Erythroblast (primary cell): ENCODE data around the gene SERINC2.

Experiments used
- GATA1 ChIP-seq: IDR thresholded peaks from 2 replicates; pipeline ENCODE4 v1.6.1; 2011; ENCODE audit warnings: low read depth, mild to moderate bottlenecking, control low read depth, low read length, moderate library complexity
- POLR2A ChIP-seq: IDR thresholded peaks from 2 replicates; pipeline ENCODE4 v1.6.1; 2011; ENCODE audit warnings: mild to moderate bottlenecking, low read length

DNA sequence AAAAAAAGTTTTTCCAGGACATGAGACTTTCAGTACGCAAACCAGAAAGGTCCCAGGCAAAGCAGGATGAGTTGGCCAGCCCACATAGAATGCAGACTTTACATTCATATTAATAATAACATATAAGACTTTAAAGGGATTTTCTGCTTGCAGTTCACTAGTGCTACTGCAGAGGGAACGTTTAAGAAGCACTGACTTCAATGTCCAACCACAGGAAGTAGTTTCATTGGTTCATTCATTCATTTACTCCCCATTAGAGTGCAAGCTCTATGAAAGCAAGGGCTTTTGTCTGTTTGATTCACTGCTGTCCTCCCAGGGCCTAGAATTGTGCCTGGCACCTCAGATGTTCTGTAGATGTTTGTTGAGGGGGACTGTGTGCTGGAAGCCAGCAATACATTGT is 11.8 kb upstream of the SERINC2 start:
- no peak for TF ChIP-seq POLR2A
- no peak for TF ChIP-seq GATA1
